GM23338 (cell line): ENCODE data around the gene ALDH1A1. TPM values are rescaled to one million over a fixed set of nuclear protein-coding genes. Genes with fewer than 3 reads are reported as not detected.

Experiments
- ATAC-seq: fragments of 200-7000 bp; cut with Tn5 transposase; 3 replicates; pipeline ENCODE4 v1.9.1; 2020
- DNase-seq: peaks from one replicate; pipeline ENCODE4 v3.0.0-alpha.2; 2015; ENCODE audit warnings: low spot score
- H2AFZ ChIP-seq: fragments of 200-600 bp; sonication (generic); 2 replicates; pipeline ENCODE4 v1.8.0; 2016; ENCODE audit warnings: antibody characterized with exemption, mild to moderate bottlenecking, moderate library complexity
- H3F3A ChIP-seq: fragments of 200-600 bp; sonication (generic); replicated peaks from 2 replicates; pipeline ENCODE4 v1.8.0; 2017; ENCODE audit warnings: antibody characterized with exemption, mixed run types, low read depth
- H3K27ac ChIP-seq: fragments of 200-600 bp; sonication (generic); 2 replicates; pipeline ENCODE4 v1.6.1; 2016; ENCODE audit warnings: low read depth
- H3K27me3 ChIP-seq: fragments of 200-600 bp; sonication (generic); 2 replicates; pipeline ENCODE4 v1.8.0; 2016; ENCODE audit warnings: mild to moderate bottlenecking, mixed run types, moderate library complexity; ENCODE audit not compliant: insufficient read depth
- H3K36me3 ChIP-seq: fragments of 200-600 bp; sonication (generic); 2 replicates; pipeline ENCODE4 v1.8.0; 2016; ENCODE audit warnings: mild to moderate bottlenecking; ENCODE audit not compliant: insufficient read depth
- H3K4me1 ChIP-seq: fragments of 200-600 bp; sonication (generic); 2 replicates; pipeline ENCODE4 v1.8.0; 2016; ENCODE audit warnings: mild to moderate bottlenecking, moderate library complexity; ENCODE audit not compliant: insufficient read depth
- H3K4me2 ChIP-seq: fragments of 200-600 bp; sonication (generic); 2 replicates; pipeline ENCODE4 v1.7.1; 2017; ENCODE audit warnings: mixed run types
- H3K4me3 ChIP-seq: fragments of 200-600 bp; sonication (generic); 2 replicates; pipeline ENCODE4 v1.6.1; 2016; ENCODE audit warnings: mixed run types
- H3K79me2 ChIP-seq: fragments of 200-600 bp; sonication (generic); replicated peaks from 2 replicates; pipeline ENCODE4 v1.8.0; 2017; ENCODE audit warnings: mild to moderate bottlenecking; ENCODE audit not compliant: insufficient read depth
- H3K9me2 ChIP-seq: fragments of 200-600 bp; sonication (generic); 2 replicates; pipeline ENCODE4 v1.8.0; 2017; ENCODE audit not compliant: insufficient read depth
- H4K20me1 ChIP-seq: fragments of 200-600 bp; sonication (generic); replicated peaks from 2 replicates; pipeline ENCODE4 v1.8.0; 2017; ENCODE audit warnings: mild to moderate bottlenecking; ENCODE audit not compliant: insufficient read depth
- H3K27ac Mint-ChIP-seq: 2 replicates; pipeline ENCODE4 v1.8.0; 2020; ENCODE audit warnings: inconsistent platforms, mild to moderate bottlenecking, moderate library complexity, mixed read lengths
- H3K27me3 Mint-ChIP-seq: 3 replicates; pipeline ENCODE4 v1.8.0; 2022; ENCODE audit warnings: low read depth, mild to moderate bottlenecking, moderate library complexity, mixed read lengths, inconsistent platforms; ENCODE audit not compliant: insufficient read depth, poor library complexity
- H3K36me3 Mint-ChIP-seq: 3 replicates; pipeline ENCODE4 v1.8.0; 2021; ENCODE audit warnings: low read depth, mild to moderate bottlenecking, inconsistent platforms, moderate library complexity, mixed read lengths
- H3K4me1 Mint-ChIP-seq: 3 replicates; pipeline ENCODE4 v1.8.0; 2020; ENCODE audit warnings: mild to moderate bottlenecking, inconsistent platforms, mixed read lengths
- H3K4me3 Mint-ChIP-seq: 3 replicates; pipeline ENCODE4 v1.8.0; 2021; ENCODE audit warnings: moderate library complexity, mild to moderate bottlenecking, inconsistent platforms, mixed read lengths
- H3K9me3 Mint-ChIP-seq: 3 replicates; pipeline ENCODE4 v1.8.0; 2020; ENCODE audit warnings: moderate library complexity, mild to moderate bottlenecking, inconsistent platforms, mixed read lengths
- CREB1 ChIP-seq: fragments of 250-450 bp; sonication (Bioruptor Pico); IDR thresholded peaks from 2 replicates; pipeline ENCODE4 v1.5.0; 2020; ENCODE audit warnings: low read depth, mild to moderate bottlenecking, moderate library complexity
- EZH2 ChIP-seq: fragments of 200-600 bp; sonication (generic); IDR thresholded peaks from one replicate; pipeline ENCODE4 v1.8.0; 2017; ENCODE audit warnings: antibody characterized with exemption, mild to moderate bottlenecking, low read depth; ENCODE audit not compliant: unreplicated experiment
- EZH2phosphoT487 ChIP-seq: fragments of 200-600 bp; sonication (generic); IDR thresholded peaks from one replicate; pipeline ENCODE4 v1.8.1; 2018; ENCODE audit warnings: antibody characterized with exemption; ENCODE audit not compliant: unreplicated experiment
- JUNB ChIP-seq: IDR thresholded peaks from one replicate; pipeline ENCODE4 v1.6.1; 2016; ENCODE audit warnings: antibody characterized with exemption; ENCODE audit not compliant: unreplicated experiment
- POLR2AphosphoS5 ChIP-seq: IDR thresholded peaks from 2 replicates; pipeline ENCODE4 v1.6.1; 2016; ENCODE audit warnings: antibody characterized with exemption, low read depth
- STAT1 ChIP-seq: IDR thresholded peaks from one replicate; pipeline ENCODE4 v1.6.1; 2016; ENCODE audit warnings: antibody characterized with exemption; ENCODE audit not compliant: unreplicated experiment
- ZNF114 ChIP-seq: fragments of 250-450 bp; sonication (Bioruptor Pico); IDR thresholded peaks from 2 replicates; pipeline ENCODE4 v1.5.0; 2020; ENCODE audit warnings: mild to moderate bottlenecking, moderate library complexity
- ZNF331 ChIP-seq: fragments of 250-450 bp; sonication (Bioruptor Pico); IDR thresholded peaks from 2 replicates; pipeline ENCODE4 v1.5.0; 2020; ENCODE audit warnings: low read depth, mild to moderate bottlenecking, moderate library complexity
- ZNF462 ChIP-seq: fragments of 250-450 bp; sonication (Bioruptor Pico); IDR thresholded peaks from 2 replicates; pipeline ENCODE4 v1.5.0; 2020; ENCODE audit warnings: mild to moderate bottlenecking, moderate library complexity
- polyA plus RNA-seq: library from polyadenylated mRNA; unstranded; fragments of >200 nt; fragmentation: Nextera tagmentation; extraction: Ambion mirVana; gene quantifications from 2 replicates; pipeline ENCODE4 v1.2.1, GENCODE V29; 2016
- total RNA-seq: library from RNA; depleted of rRNA; stranded (reverse); fragments of >200 nt; shearing (Covaris generic); gene quantifications from 2 replicates; pipeline ENCODE4 v1.2.3, GENCODE V29; 2014

Gene ALDH1A1
- total and polyA plus RNA-seq, 2 experiments from 2014 or later, result 2.1 to 3.4 TPM

DNA sequence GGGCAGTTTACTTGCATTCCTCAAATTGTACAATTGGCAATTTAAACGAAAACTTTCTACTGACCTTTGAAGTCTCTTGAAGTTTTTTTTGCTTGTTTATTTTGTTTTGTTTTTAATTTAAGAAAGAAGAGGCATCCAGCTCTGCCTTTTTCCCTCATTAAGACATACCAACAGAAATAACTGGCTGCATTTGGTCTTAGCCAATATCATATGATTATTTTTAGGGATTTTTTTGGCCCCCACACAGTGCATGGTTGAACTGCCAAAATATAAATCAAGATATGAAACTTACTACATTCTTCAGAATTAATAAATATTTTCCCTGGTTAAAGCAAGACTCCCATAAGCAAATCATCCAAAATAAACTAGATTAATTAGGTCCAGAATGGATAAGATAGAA, 79.4 kb downstream of the ALDH1A1 start (continued):
- TF ChIP-seq ZNF462 (CRISPR knock-in tag) (no peak), STAT1 (no peak), ZNF331 (no peak)

DNA sequence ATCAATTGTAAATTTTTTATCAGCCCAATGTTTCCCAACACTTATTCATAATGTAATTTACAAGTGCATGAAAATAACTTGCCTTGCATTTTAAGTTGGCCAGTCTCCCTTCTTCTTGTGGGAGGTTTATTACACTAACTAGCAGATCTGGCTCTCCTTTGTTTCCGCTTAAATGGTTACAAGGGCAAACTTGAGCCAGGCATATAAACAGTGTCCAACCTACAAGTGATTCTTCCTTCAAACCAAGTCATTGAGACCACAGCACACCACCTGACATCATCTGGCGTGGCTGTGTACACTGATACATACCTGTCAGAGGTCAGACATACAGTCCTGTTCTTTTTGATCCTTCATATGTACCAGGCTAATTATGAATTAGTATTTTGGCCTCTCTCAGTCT, 80.1 kb downstream of the ALDH1A1 start:
- H3K4me1 ChIP-seq, result no peaks in the 10 kb centered on the region
- H3K27me3 ChIP-seq, result no peaks in the 10 kb centered on the region
- H4K20me1 ChIP-seq, result no peaks in the 10 kb centered on the region
- H3K4me2 ChIP-seq, result no peak overlapping the region
- Mint-ChIP-seq H3K27ac (no peak overlapping the region), H3K9me3 (peaks cover 2% of the 10 kb centered on the region; the same call in 1 of the 3 replicates), H3K4me1 (peaks cover 9% of the 10 kb centered on the region), H3K4me3 (no peak overlapping the region), H3K27me3 (peaks cover 9% of the 10 kb centered on the region), H3K36me3 (no peaks in the 10 kb centered on the region)
- no peak overlapping the region for H3K4me3 ChIP-seq
- H3K27ac ChIP-seq, result no peak overlapping the region
- ATAC-seq (no peak), DNase-seq (no peak)
- no peaks in the 10 kb centered on the region for H3K9me2 ChIP-seq
- H2AFZ ChIP-seq, result no peak overlapping the region
- no peaks in the 10 kb centered on the region for H3K79me2 ChIP-seq
- no peaks in the 10 kb centered on the region for H3K36me3 ChIP-seq
- H3F3A ChIP-seq, result no peaks in the 10 kb centered on the region
- TF ChIP-seq EZH2, result no peak
- no peak for TF ChIP-seq EZH2phosphoT487
- TF ChIP-seq ZNF462 (CRISPR knock-in tag), result no peak
- no peak for TF ChIP-seq ZNF114 (CRISPR knock-in tag)
- no peak for TF ChIP-seq POLR2AphosphoS5
- TF ChIP-seq STAT1, result no peak
- TF ChIP-seq CREB1 (CRISPR knock-in tag), result no peak
- TF ChIP-seq JUNB, result no peak
